Measurements from ENCODE around the gene THUMPD2.
"Not testable (repeated sequence)": the region's sequence is repeated elsewhere in the genome, so short reads cannot be mapped to it uniquely, and the experiment has no call there.

Gene THUMPD2, protein sequence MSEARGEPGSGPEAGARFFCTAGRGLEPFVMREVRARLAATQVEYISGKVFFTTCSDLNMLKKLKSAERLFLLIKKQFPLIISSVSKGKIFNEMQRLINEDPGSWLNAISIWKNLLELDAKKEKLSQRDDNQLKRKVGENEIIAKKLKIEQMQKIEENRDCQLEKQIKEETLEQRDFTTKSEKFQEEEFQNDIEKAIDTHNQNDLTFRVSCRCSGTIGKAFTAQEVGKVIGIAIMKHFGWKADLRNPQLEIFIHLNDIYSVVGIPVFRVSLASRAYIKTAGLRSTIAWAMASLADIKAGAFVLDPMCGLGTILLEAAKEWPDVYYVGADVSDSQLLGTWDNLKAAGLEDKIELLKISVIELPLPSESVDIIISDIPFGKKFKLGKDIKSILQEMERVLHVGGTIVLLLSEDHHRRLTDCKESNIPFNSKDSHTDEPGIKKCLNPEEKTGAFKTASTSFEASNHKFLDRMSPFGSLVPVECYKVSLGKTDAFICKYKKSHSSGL

DNA sequence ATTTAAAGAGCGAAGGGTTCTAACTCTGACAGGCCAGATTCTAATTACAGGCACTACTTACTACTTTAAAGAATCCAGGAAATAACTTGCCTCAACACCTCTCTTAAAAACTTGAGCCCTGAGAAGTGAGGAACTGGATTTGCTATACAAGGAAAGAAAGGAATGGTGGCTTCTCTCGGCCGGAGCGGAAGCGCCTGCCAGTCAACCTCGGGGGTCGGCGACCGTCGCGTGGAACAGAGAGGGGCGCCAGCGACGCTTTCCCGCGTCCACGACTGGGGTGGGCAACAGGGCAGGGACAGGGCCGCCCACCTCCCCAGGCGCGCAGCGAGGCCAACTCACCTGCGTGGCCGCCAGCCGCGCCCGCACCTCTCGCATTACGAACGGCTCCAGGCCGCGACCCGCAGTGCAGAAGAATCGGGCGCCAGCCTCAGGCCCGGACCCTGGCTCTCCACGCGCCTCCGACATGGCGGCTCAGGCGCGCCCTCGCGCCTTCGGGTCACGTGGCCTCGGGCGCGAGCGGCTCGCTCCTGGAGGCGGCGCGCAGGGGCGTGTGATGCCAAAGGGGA is at the start of gene THUMPD2:
Gene THUMPD2 (minus strand): TSS at position 484 of the 566 bp plus-strand sequence. CDS start 19 bp downstream, at position 465.
- no peak for TF ChIP-seq ZNF274 (IDR thresholded peaks at IDR 0.05; ENCODE audit: low read depth, low read length)
- H3K4me3 ChIP-seq (ENCODE audit: low read length), result peak within 1 kb of the TSS; percentile 96

DNA sequence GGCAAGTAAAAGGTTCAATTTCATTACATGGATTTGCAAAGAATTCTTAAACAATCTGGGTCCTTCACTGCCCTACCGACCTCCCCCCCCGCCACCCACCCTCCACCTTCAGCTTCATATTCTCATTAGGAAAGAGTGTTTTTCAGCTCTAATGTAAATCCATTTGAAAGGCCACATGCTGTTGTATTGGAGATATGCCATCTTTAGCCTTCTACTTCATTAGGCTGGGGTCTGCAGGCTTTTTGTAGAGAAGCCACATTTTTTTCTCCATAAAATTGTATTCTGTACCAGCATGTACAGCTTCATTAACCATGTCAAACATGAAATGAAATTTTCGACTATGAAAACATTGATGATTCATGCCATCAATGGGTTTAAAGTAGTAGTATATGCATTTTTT is 42.8 kb upstream of the THUMPD2 start:
- no peak for TF ChIP-seq ZNF274 (IDR thresholded peaks at IDR 0.05; ENCODE audit: low read depth, low read length)
- H3K4me3 ChIP-seq (ENCODE audit: low read length), result no peak overlapping the region

DNA sequence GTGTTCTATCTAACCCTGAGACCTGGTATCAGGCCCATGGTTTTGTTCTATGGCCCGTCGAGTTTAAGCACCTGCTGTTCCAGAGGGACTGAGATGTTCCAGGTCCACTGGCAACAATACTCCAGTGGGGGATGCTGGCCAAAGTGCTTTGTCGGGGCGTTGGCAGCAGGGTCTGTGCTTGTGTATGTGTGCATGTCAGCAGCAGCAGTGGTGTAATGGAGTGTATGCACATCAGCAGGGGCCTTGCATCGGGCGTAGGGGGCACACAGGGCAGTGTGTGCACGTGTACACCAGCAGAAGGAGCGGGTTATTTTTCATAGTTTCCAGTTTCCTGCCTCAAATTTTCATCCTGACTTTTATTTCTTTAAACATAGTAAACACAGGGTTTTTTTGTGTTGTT is 37.8 kb upstream of the THUMPD2 start:
- TF ChIP-seq ZNF274 (IDR thresholded peaks at IDR 0.05; ENCODE audit: low read depth, low read length), result no peak
- H3K4me3 ChIP-seq (ENCODE audit: low read length), result no peak overlapping the region

- H3K4me3 ChIP-seq (ENCODE audit: low read length), result no peak overlapping the region
- TF ChIP-seq ZNF274 (IDR thresholded peaks at IDR 0.05; ENCODE audit: low read depth, low read length), result no peak
Measured at GRCh38 chr2:39816428-39816827, 37.4 kb upstream of the THUMPD2 start.

- TF ChIP-seq ZNF274 (IDR thresholded peaks at IDR 0.05; ENCODE audit: low read depth, low read length), result no peak
- H3K4me3 ChIP-seq (ENCODE audit: low read length), result no peak overlapping the region
Measured at GRCh38 chr2:39805936-39806608, 27.0 kb upstream of the THUMPD2 start.

DNA sequence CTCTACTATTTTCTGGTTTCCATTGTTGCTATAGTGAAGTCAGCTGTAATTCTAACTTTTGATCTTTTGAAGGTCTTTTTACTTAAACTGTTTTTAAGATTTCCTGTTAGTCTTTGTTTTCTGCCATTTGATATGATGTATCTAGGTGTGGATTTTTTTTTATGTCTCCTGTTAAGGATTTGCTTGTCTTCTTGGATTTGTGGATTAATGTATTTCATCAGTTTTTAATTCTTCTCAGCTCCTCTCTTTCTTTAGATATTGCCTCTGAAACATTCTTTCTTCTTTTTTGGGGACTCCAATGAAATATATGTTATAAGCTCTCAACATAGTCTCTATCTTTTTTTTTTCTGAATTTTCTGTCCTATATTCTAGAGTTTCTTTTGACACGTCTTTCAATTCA is 24.8 kb upstream of the THUMPD2 start:
- no peak overlapping the region for H3K4me3 ChIP-seq (ENCODE audit: low read length)
- TF ChIP-seq ZNF274 (IDR thresholded peaks at IDR 0.05; ENCODE audit: low read depth, low read length), result no peak

DNA sequence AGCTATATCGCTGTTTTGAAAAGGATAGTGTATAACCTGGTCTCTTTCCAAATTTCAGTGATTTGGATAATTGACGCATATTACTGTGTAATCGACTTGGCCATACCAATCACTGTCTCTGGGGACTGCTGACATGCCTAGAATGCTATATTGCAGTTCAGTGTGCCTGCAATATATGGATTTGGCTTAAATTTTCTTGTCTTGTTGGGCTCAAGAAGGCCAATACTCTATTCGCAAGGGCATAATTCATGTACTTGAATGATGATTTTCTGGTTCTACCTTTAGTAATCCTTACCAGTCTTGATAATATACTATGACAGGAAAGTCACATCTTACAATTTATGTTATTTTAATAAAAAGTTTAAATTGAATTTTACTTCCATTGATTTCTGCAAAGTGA is 21.7 kb upstream of the THUMPD2 start:
- no peak for TF ChIP-seq ZNF274 (IDR thresholded peaks at IDR 0.05; ENCODE audit: low read depth, low read length)
- no peak overlapping the region for H3K4me3 ChIP-seq (ENCODE audit: low read length)

- no peak for TF ChIP-seq ZNF274 (IDR thresholded peaks at IDR 0.05; ENCODE audit: low read depth, low read length)
- no peak overlapping the region for H3K4me3 ChIP-seq (ENCODE audit: low read length)
Measured at GRCh38 chr2:39796134-39796533, 17.1 kb upstream of the THUMPD2 start.

GRCh38 chr2:39790216-39790818 is 11.3 kb upstream of the THUMPD2 start:
- not testable (repeated sequence) for H3K4me3 ChIP-seq (ENCODE audit: low read length)

DNA sequence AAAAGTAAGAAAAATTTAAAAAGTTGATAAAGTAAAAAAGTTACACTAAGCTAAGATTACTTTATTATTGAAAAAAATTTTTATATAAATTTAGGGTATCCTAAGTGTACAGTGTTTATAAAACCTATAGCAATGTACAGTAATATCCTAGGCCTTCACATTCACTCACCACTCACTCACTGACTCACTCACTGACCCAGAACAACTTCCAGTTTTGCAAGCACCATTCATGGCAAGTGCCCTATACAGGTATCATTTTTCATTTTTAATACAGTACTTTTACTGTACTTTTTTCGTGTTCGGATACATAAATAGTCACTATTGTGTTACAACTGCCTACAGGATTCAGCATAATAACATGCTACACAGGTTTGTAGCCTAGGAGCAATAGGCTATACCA is 8.9 kb upstream of the THUMPD2 start:
- H3K4me3 ChIP-seq (ENCODE audit: low read length), result no peak overlapping the region
- no peak for TF ChIP-seq ZNF274 (IDR thresholded peaks at IDR 0.05; ENCODE audit: low read depth, low read length)

DNA sequence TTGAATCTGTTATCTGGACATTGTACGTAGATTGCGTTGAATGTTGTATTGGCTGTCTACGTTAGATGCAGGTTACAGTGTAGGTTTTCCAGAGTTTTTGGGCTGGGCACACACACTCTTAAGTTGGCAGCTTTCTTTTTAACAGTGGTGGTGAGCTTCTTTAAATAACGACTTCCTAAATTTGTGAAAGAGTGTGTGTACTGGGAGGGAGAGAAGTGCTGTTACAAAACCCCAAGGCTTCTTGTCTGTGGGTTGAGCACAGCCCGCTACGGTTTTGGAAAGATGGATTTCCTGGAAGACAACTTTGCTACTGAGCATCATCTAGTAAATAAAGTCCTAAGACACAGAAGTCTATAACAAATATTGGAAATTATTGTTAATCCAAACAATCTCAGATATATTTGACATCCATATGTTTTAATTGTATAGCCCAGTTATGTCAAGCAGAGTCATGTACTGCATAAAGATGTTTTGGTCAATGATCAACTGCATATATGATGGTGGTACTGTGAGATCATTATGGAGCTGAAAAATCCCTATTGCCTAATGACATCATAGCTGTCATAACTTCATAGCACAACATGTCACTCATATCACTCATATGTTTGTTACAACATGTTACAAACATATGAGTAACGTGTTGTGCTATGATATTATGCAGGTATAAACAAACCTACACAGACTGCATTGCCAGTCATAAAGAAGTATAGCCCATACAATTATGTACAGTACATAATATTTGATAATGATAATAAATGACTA is 7.9 kb upstream of the THUMPD2 start:
- TF ChIP-seq ZNF274 (IDR thresholded peaks at IDR 0.05; ENCODE audit: low read depth, low read length), result no peak
- no peak overlapping the region for H3K4me3 ChIP-seq (ENCODE audit: low read length)

DNA sequence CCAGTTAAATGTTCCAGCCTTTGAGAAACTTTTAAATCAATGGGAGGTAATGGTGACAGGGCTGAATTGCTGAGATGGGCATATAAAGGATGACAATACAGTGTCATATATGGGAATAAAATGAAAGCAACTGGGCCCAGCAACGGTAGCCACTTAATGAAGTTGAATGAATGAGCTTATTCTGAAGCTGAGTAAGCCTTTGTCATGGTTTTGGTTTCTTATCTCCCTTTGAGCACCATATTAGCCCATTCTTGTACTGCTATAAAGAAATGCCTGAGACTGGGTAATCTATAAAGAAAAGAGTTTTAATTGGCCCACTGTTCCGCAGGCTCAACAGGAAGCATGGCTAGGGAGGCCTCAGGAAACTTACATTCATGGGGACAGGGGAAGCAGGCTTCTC is 3.5 kb upstream of the THUMPD2 start:
- no peak for TF ChIP-seq ZNF274 (IDR thresholded peaks at IDR 0.05; ENCODE audit: low read depth, low read length)
- H3K4me3 ChIP-seq (ENCODE audit: low read length), result no peak overlapping the region

- TF ChIP-seq ZNF274 (IDR thresholded peaks at IDR 0.05; ENCODE audit: low read depth, low read length), result no peak
- no peak overlapping the region for H3K4me3 ChIP-seq (ENCODE audit: low read length)
Measured at GRCh38 chr2:39781697-39782096, 2.6 kb upstream of the THUMPD2 start.

Measured in GM08714 (cell line).